Glomerular endothelial cell (primary cell): ENCODE results near the gene SLC6A18. TPM values are rescaled to one million over a fixed set of nuclear protein-coding genes. Genes with fewer than 3 reads are reported as not detected.
"Not testable (repeated sequence)": the region's sequence is repeated elsewhere in the genome, so short reads cannot be mapped to it uniquely, and the experiment has no call there.

Experiments
- DNase-seq: peaks from one replicate; pipeline ENCODE4 v3.0.0-alpha.2; 2011; ENCODE audit warnings: low read depth, low spot score; ENCODE audit errors: extremely low read depth
- total RNA-seq: library from RNA; depleted of rRNA; stranded (reverse); fragments of >200 nt; gene quantifications from 2 replicates; pipeline ENCODE4 v1.2.3, GENCODE V29; 2015

The SLC6A18 gene
- total RNA-seq, 1 donor from 2014 or later, result not detected

DNA sequence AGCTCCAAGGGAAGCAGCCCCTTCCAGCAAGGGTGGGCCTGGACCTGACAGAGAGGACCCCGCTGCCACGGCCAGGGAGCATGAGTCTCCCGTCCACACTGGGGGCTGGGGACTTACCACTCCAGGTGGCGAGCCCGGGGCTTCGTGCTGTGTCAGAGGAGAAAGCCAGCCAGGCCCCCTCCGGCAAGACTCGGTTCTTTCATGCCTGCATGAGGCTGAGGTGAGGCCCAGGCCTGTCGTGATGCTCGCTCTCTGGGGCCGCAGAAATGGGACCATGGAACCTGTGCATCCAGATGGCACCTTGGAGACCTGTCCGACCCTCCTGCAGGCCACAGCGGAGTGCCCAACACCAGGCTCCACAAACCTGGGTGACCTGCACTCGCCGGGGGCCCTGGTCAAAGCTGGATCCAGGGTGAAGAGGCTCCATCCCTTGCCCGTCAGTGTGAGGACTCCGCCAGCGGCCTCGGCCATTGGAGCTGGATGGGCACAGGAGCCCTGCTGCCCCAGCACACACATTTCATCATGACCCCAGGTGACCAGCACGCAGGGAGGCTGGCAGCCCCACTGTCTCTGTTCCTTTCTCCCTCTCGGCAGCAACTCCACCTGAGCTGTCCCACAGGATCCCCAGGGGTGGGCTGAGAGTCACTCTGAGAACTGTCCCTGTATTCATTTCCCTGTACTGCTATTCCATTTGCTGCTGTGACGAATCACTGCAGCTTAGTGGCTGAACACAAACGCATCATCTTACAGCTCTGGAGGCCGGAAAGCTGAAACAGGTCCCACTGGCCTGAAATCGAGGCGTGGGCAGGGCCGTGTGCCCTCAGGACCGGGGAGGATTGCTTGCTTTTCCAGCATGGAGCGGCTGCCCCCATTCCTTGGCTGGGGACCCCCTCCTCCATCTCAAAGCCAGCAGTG, 24.4 kb downstream of the SLC6A18 start:
- DNase-seq, result no peak

DNA sequence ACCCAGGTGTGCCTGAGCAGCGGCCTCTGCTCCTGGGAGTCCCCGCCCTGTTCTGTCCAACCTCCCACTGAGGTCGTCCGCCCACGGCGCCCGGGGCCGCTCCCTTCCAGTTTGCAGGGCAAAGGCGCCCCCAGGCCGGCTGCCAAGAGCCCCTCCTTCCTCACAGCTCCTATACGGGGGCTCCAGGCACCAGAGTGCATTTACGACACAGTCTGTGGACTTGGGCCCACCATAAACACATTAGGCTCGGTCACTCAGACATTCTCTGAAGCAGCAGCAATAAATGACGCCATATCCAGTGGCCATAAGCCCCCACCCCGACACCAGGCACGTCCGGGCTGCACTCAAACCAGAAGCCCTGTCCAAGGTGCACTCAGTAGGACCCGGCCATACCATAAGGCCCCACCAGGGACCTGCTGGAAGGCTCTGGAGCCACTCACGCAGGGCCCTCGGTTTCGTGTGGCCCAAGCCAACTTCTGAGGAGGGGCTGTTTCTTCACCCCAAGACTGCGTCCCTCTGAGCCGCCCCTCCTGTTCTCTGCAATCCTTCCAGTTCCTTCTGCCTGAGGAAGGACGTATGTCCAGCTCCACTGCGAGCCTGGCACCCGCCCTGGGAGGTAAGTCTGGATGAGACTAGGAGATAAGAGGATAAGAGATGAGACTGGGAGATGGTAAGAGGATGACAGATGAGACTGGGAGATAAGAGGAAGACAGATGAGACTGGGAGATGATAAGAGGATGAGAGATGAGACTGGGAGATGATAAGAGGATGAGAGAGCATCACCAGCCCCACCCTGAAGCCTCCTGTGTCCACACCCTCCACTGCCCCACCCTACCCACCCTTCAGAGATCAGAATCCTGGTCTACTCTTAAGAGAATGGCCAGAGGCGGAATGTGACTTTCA, 26.7 kb downstream of the SLC6A18 start:
- DNase-seq, result no peak

DNA sequence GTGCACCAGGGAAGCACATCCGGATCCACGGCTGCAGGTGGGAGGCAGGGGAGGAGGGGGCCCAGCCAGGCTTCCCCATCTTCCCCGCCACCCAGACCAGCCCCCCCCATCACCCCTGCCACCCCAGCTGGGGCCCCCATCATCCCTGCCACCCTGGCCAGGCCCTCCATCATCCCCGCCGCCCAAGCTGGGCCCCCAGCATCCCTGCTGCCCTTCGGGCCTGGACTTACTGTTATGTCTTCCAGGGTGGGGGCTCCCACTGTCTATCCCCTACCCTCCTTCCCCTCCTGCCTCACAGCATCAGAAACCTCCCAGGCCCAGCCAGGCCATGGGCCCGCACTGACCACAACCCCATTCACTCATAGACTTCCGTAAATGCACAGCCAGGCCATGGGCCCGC, 27.5 kb downstream of the SLC6A18 start:
- DNase-seq, result no peak

DNA sequence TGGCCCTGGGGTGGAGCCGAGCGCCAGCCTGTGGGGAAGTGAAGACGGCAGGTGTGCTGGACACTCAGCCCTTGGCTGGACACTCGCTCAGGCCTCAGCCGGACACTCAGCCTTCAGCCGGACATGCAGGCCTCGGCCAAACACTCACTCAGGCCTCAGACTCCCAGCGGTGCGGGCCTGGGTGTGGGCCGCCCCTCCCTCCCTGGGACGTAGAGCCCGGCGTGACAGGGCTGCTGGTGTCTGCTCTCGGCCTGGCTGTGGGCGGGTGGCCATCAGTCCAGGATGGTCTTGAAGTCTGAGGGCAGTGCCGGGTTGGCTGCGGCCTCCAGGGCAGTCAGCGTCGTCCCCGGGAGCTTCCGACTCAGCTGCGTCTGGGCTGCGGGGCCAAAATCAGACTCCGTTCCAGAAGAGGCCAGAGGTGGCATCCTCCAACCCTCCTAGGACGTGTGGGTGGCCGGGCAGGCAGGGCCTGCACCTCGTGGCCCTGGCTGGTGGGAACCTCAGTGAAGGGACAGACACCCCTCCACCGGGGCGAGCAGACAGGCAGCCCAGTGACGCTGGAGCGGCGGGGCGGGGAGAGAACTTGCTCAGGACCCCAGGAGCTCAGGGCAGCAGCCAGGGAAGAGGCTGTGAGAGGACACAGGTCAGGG, 28.4 kb downstream of the SLC6A18 start:
- DNase-seq, result no peak

DNA sequence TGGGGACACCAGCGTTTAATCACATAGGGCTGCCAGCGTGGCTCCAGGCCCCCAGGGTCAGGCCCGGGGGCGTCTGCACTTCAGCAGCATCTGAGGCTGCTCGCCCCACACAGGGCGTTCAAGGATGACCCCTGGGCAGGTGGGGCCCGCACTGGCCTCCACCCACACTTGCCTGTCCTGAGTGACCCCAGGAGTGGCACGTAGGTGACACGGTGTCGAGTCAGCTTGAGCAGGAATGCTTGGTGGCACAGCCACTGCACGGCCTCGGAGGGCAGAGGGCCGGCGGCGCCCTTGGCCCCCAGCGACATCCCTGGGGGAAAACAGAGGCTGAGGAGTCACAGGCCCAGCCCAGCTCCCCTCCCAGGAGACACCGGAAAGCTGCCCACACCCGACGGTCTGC, 29.0 kb downstream of the SLC6A18 start:
- no peak for DNase-seq

DNA sequence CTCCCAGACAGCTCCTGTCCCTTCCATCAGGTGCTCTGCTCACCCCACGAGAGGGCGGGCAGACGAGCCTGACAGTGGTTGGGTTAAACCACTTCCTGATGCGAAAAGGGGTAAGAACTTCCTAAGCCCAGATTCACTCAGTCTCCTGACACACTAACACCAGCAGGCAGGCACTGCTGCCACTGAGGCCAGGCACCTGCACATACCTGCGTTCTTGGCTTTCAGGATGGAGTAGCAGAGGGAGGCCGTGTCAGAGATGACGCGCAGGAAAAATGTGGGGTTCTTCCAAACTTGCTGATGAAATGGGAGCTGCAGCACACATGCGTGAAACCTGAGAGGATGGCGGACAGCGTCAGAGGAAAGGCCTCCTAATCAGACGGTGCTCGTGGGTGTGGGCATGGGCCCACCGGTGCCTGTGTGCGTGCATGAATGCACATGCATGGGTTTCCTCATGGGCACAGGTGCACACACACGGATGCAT, 29.9 kb downstream of the SLC6A18 start:
- no peak for DNase-seq

DNA sequence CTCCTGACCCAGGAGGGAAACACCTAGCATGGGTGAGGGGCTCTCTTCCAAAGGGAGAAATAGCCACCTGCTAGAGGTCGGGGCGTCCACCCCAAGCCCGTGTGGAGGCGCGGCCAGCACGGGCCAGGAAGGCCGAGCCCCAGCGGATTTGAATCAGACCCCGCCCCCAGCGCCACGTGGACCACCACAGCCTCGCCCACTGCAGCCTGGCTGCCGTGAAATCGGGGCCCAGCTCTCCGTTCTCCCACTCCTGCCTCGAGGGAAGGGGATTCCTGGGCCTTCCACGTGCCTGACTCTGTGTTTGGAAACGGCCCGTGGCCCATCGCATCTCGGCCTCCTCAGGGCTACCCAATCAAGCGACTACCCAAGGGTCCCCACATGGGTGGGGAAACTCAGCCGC, 31.6 kb downstream of the SLC6A18 start:
- DNase-seq, result no peak

DNA sequence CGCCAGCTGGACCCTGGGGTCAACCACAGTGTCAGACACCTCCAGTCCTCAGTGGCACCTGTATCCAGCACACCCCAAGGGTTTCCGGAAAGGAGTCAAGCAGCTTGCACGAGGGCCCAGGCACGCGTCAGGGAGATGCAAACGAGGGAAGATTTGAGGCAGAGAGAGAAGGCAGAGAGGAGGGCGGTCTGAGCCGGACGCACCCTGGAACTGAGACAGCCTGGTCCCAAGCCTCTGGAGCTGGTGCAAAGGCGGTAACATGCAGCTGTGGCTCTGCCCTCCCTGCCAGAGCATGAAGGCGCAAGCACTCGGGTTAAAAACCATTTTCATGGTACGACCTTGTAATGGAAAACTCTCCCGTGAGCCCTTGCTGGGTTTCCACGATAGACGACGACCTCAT, 32.2 kb downstream of the SLC6A18 start:
- no peak for DNase-seq

DNA sequence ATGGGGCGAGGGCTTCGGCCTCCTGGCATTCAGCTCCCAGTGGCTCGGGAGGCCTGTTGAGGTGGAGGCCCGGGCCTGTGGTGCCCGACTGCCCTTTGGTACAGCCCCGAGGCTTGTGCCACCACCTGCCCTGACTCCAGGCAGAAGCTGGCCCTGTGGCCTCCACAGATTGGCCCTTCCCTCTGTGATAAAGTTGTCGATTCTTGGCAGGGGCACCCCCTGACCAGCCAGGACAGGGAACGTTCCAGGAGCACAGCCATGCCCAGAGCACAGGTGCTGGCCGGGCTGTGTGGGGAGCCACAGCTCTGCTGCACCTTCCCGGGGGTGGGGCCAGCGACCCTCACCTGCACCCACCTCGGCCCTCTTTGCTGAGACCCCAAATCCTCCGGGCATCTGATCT, 32.7 kb downstream of the SLC6A18 start:
- DNase-seq, result no peak

DNA sequence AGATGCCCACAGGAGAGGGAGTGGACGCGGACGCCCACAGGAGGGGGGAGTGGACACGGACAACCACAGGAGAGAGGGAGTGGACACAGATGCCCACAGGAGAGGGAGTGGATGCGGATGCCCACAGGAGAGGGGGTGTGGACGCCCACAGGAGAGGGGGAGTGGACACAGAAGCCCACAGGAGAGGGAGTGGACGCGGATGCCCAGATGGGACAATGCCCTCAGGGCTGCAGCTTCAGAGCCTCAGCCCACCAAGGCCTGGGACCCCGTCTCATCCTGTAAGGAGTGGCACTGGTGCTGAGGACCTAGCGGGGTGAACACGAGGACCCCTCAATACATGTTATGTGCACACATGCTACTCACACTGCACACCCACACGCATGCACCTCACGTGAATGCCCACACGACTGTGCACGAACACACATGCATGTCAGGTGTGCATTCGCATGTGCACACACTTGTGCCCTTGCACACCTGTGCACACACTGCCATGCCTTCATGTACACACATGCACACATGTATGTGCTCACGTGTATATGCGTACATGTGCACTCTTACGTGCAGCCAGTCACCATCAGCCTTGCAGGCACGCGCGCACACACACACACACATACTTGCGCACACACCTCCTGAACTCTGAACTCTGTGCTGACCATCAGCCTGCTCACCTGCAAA, 34.8 kb downstream of the SLC6A18 start:
- no peak for DNase-seq

DNA sequence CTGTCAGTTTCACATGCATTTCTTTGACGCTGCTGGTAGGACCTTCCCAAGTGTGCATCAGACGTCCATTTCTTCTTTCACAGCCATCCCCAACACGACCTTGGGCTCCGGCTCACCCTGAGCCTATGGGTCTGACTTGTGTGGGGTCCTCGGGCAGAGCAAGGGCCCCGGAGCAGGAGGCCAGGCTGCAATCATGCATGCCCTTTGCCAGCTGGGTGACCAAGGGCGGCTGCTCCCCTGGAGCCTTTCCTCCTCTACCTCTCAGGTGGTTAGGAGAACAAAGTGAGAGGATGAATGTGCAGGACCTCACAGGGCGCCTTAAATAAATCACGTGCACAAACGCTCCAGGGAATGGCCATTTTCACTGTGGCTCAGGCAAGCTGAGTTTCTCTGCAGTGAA, 36.5 kb downstream of the SLC6A18 start:
- DNase-seq, result no peak

DNA sequence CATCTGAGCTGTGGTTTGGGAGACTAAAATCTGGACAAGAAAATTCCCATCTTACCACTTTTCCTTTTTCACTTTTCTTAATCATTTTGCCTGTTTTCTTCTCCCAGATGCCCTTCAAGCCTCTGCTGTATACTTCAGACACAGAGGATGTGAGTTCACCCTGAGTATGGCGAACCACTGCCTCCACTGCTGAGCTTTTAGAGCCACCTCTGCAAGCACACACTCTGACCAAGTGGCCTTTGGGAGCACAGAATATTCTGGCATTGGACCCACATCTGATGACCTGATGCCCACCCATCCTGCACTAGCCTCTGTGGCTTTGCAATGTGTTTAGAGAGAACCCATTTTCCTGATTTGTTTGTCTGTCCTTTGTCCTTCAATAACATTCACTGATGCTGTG, 37.2 kb downstream of the SLC6A18 start:
- DNase-seq, result no peak

DNA sequence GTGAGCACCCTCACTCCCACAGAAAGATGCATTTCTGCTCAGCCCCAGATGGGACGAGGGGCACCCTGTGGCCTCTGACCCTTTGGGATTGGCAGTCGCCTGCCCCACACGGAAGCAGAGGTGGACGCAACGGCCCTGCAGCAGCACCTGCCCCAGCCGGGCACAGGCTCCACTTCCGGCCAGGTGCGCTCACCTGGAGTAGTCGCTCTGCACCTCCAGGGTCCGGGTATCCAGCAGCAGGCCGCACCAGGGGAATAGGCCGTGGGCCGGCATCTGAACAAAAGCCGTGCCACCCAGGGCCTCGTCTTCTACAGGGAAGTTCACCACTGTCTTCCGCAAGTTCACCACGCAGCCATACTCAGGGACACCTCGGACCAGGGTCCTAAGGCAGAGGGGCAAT, 39.0 kb downstream of the SLC6A18 start:
- no peak for DNase-seq

DNA sequence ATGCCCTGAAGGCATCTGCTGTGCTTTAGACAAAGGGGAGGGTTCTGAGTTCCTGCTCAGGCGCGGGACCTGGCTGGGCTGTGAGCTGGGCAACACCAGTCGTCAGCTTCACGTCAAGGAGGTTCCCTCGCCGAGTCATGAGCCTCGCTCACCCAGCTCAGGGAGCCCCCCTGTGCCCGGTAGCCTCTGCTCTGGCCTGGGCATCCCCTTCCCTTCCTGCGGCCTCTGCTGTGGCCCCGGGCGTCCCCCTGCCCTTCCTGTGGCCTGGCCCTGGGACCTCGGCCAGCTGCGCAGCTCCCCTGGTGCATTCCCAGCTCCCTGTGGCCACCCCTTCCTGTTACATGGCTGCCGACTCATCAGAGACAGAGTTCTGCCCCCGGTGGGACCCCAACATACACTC, 39.8 kb downstream of the SLC6A18 start:
- no peak for DNase-seq

DNA sequence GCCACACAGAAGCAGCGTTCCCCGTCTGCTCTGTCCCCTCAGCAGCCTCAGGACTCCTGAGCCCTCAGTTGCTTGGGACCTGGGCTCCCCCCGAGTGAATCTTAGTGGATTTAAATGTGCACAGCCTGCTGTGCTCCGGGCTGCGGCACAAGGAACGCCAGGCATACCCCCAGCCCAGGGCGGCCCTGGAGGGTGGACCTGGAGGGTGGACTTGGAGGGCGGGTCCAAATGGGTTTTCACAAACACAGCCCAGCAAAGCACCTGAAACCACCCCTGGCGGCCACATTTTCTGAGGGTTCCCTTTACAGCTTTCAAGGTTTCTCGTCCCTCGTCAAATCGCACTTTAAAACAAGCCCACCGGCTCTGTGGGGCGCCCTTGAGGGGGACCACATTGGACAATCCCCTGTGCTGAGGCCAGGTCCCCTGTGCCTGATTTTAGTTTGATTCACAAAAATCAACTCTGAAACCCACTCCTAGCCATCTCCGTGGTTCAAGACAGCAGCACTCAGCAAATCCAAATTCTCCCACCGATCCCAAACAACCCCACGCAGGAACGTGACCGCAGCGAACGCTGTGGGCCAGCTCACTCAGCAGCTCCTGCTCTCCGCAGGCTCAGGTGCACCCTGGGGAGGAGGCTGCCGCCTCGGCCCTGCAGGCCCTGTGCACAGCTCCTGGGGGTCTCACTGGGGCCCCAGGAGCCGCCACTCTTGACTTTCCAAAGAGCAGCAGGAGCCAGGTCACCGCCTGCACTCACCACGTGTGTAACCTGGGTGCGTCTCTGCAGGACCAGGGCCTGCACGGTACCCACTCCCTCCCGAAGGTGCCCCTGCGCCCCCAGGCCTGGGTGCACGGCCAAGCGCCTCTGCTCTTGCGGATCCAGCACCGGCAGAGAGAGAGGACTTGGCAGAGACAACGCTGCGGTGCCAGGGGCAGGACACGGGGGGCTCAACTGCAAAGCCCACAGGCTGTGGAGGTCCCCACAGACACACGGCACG, 40.6 kb downstream of the SLC6A18 start:
- no peak for DNase-seq

DNA sequence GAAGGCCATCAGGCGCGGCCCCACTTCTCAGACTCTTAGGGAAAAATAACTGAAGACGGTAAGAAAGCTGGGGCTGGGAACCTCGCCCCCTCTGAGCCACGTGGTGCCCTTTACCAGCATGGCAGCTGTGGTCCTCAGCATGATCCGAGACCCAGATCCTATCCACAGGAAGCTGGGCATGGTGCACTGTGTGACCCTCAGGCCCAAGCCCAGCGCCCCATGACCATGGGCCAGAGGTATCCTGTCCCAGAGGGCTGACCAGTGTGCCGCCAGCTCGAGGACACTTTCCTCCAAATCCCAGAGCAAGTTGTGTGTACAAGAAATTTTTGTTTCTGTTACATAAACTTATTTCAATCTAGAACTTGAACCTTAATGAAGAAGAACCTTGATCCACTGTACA, 41.6 kb downstream of the SLC6A18 start:
- no peak for DNase-seq

DNA sequence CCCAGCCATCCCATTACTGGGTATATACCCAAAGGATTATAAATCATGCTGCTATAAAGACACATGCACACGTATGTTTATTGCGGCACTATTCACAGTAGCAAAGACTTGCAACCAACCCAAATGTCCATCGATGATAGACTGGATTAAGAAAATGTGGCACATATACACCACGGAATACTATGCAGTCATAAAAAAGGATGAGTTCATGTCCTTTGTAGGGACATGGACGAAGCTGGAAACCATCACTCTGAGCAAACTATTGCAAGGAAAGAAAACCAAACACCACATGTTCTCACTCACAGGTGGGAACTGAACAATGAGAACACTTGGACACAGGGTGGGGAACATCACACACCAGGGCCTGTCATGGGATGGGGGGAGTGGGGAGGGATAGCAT, 42.3 kb downstream of the SLC6A18 start:
- DNase-seq, result not testable (repeated sequence)

DNA sequence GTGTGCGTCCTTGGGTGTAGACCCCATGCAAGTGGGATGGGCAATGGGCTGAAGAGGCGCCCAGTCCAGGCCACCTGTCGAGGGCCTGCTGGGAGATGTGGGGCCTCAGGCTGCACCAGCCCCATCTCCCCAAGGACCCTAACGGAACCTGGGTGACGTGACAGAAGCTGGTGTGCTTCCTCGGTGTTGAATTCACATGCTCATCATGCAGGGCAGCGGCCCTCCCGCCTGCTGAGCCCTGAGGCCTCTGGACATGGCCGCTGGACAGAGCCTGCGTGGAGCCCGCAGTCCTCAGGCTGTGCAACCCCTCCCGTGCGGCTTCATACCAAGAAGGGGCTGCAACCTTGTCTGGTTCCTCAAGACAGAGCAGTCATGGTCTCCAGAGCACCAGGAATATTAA, 42.9 kb downstream of the SLC6A18 start:
- DNase-seq, result no peak

DNA sequence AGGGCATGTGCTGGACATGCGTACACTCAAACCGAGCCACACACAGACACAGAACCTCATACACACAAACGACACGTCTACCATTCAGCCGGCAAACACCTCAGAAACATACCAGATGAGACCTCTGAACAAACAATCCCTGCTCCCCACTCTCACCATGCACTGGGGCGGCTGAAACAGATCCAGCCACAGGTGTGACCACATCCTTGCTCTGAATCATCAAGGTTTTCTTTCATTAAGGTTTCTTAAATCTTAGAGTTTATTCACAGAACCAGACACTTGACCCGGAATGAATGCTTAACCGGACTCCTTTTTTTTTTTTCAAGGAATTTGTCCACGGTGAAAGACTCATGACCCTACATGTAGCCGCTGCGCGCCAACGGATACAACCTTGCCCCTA, 43.5 kb downstream of the SLC6A18 start:
- DNase-seq, result no peak
